Activated CD8-positive, alpha-beta memory T cell treated with anti-CD3 and anti-CD28 coated beads for 4 hours (primary cell): ENCODE results near the gene PDZD8.

Experiments used
- DNase-seq, 2 donors: peaks; one replicate each; pipeline ENCODE4 v3.0.0-alpha.2; 2020; ENCODE audit warnings: low read depth in 2 of 2

The PDZD8 gene

DNA sequence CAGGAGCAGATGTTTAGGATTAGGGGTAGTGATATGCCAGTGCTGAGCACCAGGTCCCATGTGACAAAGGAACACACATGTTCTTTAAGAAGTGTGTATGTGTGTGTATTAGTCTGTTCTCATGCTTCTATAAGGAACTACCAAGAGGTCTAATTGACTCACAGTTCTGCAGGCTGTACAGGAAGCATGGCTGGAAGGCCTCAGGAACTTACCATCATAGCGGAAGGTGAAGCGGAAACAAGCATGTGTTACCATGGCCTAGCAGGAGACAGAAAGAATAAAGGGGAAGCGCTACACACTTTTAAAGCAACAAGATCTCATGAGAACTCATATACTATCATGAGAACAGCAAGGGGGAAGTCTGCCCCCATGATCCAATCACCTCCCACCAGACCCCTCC is 22.8 kb upstream of the PDZD8 start:
- no peak for DNase-seq

DNA sequence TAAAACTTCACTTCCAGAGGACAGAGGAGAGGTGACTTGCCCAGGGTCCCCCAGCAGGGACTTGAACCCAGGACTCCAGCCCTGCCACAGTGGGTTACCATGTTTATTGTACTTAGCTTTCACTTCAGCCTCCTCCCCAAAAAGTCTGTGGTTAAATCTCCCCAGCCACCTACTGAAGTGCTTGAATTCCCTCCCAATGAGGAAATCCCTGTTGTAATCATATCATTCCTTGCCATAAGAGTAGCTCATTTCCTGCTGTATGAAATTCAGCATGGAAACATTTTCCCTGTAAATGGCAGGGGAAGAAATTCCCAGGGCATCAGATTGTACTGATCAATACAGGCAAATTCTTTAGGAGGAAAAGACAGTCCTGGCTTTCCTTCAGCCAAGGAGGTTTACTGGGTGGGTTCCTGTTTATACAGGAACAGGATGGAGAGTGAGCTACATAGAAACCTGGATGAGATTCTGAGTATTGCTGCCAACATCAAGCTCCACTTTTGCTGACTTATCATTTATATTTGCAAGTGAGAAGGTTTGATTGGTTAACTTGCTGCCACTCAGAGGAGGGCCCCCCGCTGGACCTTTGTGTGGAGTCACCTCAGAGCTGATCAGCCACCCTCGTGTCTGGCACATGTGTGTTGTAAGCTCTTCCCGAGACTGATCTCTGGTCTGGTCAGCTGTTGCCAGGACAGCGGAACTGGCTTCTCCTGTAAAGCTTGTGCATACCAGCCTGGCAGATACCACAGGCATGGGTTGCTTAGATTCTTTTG is 16.4 kb upstream of the PDZD8 start:
- DNase-seq: no peak

DNA sequence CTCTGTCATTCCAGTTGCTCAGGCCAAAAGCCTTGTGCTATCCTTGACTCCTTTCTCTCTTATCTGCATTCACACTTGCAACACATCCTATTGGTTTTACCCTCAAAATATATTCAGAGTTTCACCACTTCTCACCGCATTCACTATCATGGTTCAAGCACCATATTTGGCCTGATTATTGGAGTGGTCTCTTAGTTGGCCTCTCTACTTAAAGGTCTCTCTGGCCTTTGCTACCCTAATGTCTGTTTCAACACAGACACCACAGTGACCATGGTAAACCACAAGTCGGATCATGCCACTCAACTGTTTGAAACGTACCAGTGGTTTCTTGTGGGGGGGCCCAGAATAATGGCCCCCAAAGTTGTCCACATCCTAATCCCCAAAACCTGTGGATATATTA is 15.2 kb upstream of the PDZD8 start:
- DNase-seq: no peak

DNA sequence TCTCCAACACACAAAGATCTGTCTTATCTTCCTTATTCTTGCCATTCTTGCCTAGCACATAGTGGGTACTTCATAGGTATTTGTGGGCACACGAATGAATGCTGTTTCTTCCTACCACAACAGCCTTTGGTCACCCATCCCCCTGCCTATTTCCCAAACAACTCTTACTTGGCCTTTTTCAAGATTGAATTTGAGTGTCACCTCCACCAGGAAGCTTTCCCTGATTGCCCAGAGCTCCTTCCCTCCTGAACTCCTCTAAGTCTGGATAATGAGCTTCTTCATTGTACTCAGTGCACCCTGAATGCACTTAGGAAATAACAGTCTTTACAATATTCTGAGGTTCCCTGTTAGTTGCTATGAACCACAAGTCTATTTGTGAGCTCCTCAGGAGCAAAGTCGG is 11.6 kb upstream of the PDZD8 start:
- DNase-seq: no peak

DNA sequence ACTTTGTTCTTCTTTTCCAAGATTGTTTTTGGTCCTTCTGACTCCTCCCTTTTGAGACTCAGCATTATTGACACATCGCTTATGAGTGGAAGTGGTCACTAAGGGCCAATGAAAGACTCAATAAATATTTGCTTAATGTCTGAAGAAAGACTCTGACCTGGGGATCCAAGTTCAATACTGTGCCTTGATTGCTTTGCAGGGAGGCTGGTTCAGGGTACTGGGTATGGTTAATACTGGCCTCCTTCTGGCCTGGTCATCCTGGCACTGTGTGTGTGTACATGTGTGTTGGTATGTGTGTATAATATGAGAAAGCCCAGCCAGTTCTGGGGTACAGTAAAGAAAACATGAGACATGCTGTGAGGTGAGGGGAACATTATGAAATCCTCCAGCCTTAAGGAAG is 7.6 kb upstream of the PDZD8 start:
- no peak for DNase-seq

DNA sequence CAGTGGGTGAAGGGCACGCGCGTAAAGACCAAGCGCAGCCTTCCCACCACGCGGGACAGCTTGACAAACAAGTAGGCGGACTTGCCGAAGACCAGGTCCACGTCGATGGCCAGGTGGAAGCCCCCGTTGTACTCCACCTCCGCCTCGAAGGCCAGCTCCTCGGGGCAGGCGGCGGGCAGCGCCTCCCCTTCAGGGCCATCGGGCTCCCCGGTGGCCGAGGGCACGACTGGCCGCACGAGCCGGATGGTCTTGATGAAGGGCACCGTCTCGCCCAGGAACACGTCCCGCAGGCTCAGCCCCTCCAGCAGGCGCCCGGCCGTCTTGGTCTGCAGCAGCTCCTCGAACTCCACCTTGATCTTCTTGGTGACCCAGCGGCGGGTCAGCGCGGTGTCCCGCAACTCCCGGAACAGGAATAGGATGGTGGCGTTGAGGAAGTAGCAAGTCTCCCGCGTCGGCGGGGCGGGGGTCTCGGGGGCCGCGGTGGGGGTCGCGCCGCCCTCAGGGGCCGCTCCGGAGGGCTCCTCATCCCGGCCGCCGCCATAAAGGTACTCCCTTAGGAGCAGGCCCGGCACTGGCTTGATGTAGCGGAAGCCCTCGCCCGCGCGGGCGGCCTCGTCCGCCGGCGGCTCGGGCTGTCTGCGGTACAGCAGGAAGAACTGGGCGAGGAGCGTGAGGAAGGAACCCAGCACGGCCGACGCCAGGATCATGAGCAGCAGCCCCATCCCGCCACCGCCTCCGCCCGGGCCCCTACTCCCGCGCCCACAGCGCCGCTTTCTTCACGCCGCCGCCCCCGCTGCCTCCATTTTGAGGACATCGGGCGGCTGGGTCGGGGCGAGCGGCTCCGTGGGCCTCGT is 507 bp downstream of the PDZD8 start:
- DNase-seq: no peak

DNA sequence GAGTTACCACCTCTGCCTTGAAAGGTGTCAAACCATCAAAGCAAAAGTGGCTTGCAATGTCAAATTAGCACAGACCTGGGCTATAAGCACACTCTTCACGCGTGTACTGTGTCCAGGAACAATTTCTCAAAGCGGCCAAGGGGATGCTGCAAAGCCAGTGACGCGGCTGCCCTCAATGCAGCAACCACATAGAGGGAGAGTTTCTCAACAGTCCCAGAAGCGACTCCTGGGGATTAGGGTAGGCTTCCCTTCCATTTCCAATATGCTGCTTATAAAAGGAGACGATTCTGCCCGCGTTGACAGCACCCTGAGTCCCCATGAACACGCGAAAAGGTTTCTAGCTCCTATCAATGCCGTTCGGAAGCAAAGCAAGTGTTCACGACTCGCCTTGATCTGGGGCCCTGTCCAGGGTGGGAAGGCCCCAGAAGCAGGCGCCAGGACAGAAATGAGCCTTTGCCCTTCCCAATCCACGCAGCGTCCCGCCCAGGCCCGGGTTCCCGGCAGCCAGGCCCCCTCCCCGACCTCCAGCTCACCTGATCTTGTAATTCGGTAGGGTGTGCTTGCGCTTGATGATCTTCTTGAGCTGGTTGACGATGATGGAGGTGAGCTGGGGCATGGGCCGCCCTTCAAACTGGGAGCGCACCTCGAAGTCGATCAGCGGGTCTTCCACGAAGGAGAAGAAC is 1.3 kb downstream of the PDZD8 start:
- DNase-seq: no peak

DNA sequence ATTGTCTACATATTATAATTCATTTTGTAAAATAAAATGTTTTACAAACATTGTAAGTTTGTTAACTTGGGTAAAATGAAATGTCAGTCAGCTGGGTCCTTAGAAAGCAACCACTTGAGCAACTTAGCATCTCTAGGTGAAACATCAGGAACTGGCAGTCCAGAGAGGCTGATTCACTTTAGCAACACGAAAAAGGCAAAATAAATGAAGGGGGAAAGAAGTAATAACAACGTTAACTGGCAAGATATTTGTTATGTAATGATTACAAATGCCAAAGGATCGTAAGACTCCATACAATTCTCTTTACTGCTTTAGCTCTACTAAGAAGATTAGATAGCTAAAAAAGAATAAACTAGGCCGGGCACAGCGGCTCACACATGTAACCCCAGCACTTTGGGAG is 5.0 kb downstream of the PDZD8 start:
- DNase-seq: no peak

DNA sequence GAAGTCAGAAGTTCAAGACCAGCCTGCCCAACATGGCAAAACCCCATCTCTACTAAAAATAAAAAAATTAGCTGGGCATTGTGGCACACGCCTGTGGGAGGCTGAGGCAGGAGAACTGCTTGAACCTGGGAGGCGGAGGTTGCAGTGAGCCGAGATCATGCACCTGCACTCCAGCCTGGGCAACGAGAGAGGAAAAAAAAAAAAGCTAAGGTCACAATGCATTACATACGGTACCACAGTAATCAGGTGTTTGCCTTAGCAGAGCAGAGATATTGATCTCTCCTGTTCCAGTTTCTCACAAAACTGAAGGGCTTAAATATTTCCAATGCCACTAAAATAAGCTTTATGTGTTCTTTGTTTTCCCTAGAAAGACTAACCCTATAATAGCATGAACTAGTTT is 7.5 kb downstream of the PDZD8 start:
- DNase-seq: no peak

DNA sequence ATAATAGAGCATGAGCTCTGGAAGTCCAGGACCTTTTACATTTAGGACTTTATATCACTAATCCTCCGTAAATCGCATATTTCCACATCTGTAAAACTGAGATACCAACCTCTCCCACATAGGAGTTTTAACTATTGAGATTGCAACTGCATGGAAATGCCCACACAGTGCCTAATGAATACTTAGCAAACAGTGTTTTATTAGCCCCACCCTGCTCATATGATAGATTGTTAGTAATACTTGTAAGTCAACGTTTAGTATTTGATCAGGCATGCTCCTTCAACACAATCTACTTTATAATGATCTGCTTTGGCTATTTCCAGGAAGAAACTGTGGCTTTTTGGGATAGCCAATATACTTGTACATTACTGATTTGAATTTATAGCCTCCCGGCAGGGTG is 8.5 kb downstream of the PDZD8 start:
- DNase-seq: no peak

DNA sequence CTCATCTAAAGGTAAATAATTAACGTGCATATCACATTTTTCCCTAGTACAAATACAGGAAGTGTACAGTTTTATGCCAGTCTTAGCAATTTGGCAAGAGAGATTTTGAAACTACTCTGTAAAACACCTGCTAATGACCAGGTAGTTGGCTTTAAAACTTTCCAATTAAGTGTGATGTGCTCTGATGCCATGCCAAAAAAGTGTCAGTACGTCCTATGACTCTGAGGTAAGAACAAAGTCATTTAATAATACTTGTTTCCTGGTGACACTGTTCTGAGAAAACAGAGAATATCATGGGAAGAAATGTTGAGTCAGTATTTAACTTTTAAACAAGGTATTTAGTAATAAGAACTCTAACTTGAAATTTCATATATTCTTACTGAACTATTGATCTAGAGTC is 9.6 kb downstream of the PDZD8 start:
- DNase-seq: no peak

DNA sequence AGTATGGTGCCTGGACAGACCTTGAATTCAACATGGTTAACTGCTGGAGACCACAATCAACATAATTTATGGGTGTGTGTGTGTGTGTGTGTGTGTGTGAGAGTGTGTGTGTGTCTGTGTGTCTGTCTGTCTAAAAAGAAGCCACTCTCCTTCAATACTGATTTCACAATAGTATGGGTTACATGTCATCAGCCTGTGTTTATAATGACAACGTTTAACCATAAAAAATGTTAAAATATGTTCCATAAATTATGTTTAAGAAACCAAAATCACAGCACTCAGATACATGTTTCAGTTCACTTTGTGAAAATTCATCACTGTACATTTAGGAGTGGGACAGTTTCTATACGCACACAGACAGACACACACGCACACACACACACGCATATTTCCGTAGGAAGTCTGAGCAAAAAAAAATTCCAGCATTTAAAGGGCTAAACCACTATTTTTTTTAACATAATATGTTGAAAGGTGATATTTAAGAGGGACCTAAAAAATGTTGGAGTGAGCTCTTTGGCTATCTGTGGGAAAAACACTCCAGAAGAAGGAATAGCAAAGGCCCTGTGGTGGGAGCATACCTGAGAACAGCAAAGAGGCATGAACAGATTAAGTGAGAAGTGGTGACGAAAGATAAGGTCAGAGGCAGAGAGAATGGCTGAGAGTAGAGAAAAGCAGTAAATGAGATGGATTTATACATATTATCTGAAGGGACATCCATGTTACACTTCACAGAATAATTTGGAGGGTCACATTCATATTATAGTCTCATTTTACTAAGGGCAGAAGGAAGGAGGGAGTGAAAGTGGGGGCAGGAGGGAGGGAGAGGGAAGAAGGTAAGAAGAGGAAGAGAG is 10.9 kb downstream of the PDZD8 start:
- no peak for DNase-seq

DNA sequence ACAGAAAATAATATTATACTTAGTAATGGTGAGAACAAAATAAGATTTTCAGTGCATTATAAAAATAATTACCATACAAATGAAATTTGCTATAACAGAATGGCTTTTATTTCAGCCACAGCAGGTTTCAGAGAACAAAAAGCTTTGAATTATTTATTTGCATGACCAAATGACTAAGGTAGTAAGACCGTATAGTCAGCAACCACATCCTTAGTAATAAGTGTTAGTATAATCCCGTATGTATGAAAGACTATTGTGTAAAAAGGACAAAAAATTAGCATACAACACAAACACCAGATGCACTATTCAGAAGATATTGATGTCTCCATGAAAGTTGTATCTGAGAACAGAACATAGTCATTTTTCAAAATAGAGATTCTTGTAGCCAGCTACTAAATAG is 12.2 kb downstream of the PDZD8 start:
- no peak for DNase-seq

DNA sequence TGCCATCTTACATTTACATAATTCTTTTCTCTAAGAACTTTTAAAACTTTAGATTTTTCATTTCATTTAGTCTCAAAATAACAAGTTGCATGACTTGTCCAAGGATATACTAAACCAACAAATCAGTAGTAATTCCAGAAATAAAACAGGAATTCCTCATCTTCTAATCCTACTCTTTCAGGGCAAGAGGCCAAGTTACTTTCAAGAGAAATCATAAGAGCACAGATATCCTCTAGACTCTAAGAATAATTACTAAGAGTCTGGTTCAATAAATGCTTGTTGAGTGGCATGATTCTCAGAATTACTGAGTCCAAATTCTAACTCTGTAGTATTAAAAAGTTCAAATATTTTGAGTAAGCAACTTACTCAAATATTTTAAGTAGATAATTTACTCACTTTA is 12.9 kb downstream of the PDZD8 start:
- DNase-seq: no peak

DNA sequence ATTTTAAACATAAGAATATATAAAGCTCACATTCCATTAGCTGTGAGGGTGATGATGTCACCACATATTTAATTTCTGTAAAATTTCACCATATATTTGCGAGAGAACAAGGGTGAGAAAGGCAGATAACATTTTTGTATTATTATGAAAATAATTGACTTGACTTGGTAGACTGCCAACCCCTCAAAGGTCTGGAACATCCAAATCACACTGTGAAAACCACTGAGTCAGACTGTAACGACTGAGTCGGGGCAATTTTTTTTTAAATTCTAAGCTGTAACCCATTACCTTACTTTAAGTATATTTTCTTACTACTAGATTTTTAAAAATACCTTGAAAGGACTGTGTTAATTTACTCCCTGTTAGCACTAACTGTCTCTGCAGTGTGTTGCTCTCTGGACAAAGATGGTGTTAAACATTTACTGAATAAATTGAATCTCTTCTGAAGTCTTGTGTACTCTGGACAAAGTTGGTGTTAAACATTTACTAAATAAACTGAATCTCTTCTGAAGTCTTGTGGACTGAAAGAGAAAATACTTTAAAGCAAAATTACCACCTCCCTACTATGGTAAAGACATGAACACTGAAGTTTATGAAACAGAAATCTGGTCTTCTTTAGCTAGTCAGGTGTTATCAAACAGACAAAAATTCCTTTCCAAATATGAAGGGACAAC is 14.1 kb downstream of the PDZD8 start:
- DNase-seq: no peak

DNA sequence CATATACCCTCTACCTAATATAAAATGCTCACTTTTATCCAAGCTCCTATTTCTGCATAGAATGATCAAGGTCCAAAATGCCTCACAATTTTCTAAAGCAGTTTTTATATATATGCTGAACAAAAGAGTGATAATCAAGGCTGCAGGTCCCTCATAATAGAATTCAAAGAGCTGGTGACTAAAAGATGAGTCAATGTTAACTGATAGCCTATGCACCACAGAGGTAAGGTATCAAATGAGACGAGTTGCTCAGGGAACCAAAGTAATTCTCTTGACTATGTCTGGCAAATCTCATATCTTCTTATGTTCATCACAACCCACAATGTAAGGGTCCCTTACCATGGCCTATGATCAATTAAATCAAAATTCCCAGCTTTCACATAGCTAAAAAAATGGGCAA is 15.2 kb downstream of the PDZD8 start:
- no peak for DNase-seq

DNA sequence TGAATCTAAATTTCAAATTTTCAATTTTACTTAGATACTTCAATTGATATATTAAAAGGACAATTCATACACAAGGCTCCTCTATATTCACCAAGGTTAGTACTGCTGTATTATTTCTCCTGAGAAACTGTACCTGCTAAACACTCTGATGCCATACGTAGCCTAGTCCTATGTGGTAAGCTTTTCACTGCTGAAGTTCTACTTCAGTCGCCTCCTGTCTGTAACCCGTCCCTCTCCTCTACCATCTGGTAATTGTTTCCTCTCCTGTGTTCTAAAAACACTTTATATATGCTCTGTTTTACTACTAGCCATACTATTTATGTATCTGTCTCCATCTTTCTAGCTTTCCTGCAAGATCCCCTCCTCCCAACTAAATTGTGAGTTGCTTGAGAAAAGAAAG is 20.2 kb downstream of the PDZD8 start:
- DNase-seq: no peak

DNA sequence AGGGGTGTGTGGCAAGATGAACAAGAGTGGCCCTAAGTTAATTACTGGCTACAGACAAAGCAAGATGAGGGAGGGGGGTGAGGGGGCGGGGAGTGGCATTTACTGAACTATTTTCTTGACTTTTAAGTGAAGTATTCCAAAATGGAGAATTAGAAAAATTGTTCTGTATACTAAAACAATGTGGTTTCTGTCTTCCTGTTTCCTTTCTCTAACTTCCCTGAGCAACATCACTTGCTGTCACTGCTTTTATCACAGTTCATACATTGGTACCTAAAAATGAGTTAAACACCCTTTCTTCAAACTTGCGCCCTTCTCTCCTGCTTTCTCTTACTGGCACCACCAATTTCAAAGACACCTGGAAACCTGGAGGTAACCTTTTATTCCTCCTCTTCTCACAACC is 21.6 kb downstream of the PDZD8 start:
- DNase-seq: no peak

DNA sequence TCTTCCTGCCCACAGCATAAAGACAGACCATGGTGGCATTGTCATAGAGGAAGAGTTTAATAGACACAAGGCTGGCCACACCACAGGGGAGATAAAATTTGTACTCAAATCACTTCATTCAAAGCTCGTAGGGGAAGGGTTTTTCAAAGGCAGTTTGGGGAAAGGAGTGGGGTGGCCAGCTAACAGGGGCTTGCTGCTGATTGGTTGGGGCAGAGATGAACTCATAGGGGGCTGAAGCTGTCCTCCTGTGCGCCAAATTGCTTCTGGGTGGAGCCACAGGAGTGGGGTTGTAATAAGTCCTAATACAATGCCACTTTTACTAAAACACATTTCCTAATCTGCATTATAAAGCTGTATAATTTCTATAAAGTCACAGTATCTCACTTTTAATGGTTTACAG is 22.5 kb downstream of the PDZD8 start:
- no peak for DNase-seq

DNA sequence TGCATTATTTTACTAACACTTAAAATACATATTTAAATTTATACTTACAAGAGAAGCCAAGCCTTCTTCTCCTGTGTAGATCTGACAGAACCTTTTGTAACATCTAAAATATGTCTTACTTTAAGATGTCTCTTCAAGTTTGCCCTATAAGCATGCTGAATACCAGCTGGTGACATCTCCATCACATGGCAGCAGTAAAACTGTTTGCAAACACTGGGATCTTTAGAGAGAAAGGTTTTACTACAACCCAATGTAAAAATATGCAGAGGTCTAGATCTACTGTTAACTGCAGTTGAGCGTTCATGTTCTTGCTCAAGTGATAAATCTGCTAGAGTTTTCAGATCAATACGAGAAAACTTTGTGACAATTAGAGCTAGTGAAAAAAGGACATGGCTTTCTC is 23.2 kb downstream of the PDZD8 start:
- no peak for DNase-seq

DNA sequence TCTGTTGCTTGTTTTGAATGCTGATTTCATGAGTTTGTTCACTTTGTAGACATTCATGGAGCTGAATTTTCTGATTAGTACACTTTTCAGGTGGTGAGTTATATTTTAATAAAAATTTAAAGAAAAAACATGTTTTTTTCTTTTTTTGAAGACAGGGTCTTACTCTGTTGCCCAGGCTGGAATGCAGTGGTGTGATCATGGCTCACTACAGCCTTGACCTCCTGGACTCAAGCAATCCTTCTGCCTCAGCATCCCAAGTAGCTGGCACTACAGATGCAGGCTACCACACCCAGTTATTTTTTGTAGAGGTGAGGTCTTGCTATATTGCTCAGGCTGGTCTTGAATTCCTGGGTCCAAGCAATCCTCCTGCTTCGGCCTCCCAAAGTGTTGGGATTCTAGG is 23.7 kb downstream of the PDZD8 start:
- no peak for DNase-seq
